ENCODE results near the gene TSSK2. TPM values are rescaled to one million over a fixed set of nuclear protein-coding genes. Genes with fewer than 3 reads are reported as not detected.

TSSK2 gene
- total RNA-seq, 1 donor from 2014 or later: not detected

GRCh38 chr22:19176732-19177131 lies 45.6 kb downstream of the TSSK2 start:
- Histone ChIP-seq H3K4me3 (ENCODE audit: low read depth, low read length) (no peak overlapping the region), H3K36me3 (ENCODE audit: control insufficient read depth, insufficient read depth, low read length) (peaks cover 3% of the 10 kb centered on the region), H3K27me3 (ENCODE audit: control insufficient read depth, insufficient read depth, low read length) (no peaks in the 10 kb centered on the region)
- no peak for DNase-seq (ENCODE audit: low read depth)
- no peak for TF ChIP-seq CTCF (IDR thresholded peaks at IDR 0.05; ENCODE audit: insufficient read depth, low read length, poor library complexity, severe bottlenecking)

- Histone ChIP-seq H3K36me3 (ENCODE audit: control insufficient read depth, insufficient read depth, low read length) (peaks cover 3% of the 10 kb centered on the region), H3K4me3 (ENCODE audit: low read depth, low read length) (peak overlapping the region; percentile 57), H3K27me3 (ENCODE audit: control insufficient read depth, insufficient read depth, low read length) (no peaks in the 10 kb centered on the region)
- no peak for TF ChIP-seq CTCF (IDR thresholded peaks at IDR 0.05; ENCODE audit: insufficient read depth, low read length, poor library complexity, severe bottlenecking)
- no peak for DNase-seq (ENCODE audit: low read depth)
Observed at GRCh38 chr22:19177164-19178064, 46.3 kb downstream of the TSSK2 start.

GRCh38 chr22:19178065-19178656 lies 47.1 kb downstream of the TSSK2 start:
- Histone ChIP-seq H3K36me3 (ENCODE audit: control insufficient read depth, insufficient read depth, low read length) (peaks cover 3% of the 10 kb centered on the region), H3K4me3 (ENCODE audit: low read depth, low read length) (peak overlapping the region; percentile 57), H3K27me3 (ENCODE audit: control insufficient read depth, insufficient read depth, low read length) (no peaks in the 10 kb centered on the region)
- no peak for TF ChIP-seq CTCF (IDR thresholded peaks at IDR 0.05; ENCODE audit: insufficient read depth, low read length, poor library complexity, severe bottlenecking)
- no peak for DNase-seq (ENCODE audit: low read depth)

GRCh38 chr22:19178657-19179496 lies 47.8 kb downstream of the TSSK2 start, which contains the start of gene SLC25A1:
TSS of gene SLC25A1 (minus strand) at chr22:19178736. CDS start at chr22:19178673, 63 bp downstream.
- Histone ChIP-seq H3K4me3 (ENCODE audit: low read depth, low read length) (peak within 1 kb of the TSS; percentile 57), H3K36me3 (ENCODE audit: control insufficient read depth, insufficient read depth, low read length) (peaks cover 4% of the 10 kb centered on the region), H3K27me3 (ENCODE audit: control insufficient read depth, insufficient read depth, low read length) (no peaks in the 10 kb centered on the region)
- DNase-seq (ENCODE audit: low read depth): peak; percentile 21
- TF ChIP-seq CTCF (IDR thresholded peaks at IDR 0.05; ENCODE audit: insufficient read depth, low read length, poor library complexity, severe bottlenecking): no peak

- peak overlapping the region; percentile 52 for H3K4me3 ChIP-seq (ENCODE audit: low read depth, low read length)
Observed at GRCh38 chr22:19179497-19180048, 48.5 kb downstream of the TSSK2 start.

More at GRCh38 chr22:19179497-19180048, 48.5 kb downstream of the TSSK2 start:
- H3K27me3 ChIP-seq (ENCODE audit: control insufficient read depth, insufficient read depth, low read length): no peaks in the 10 kb centered on the region
- DNase-seq (ENCODE audit: low read depth): peak; percentile 37
- H3K36me3 ChIP-seq (ENCODE audit: control insufficient read depth, insufficient read depth, low read length): peaks cover 4% of the 10 kb centered on the region
- TF ChIP-seq CTCF (IDR thresholded peaks at IDR 0.05; ENCODE audit: insufficient read depth, low read length, poor library complexity, severe bottlenecking): peak; percentile 77
